Breast epithelium (tissue), 4 donors: Measurements from ENCODE around the gene GRM2. TPM values are rescaled to one million over a fixed set of nuclear protein-coding genes. Genes with fewer than 3 reads are reported as not detected.
"Not testable (repeated sequence)": the region's sequence is repeated elsewhere in the genome, so short reads cannot be mapped to it uniquely, and the experiment has no call there.

Experiments
- DNase-seq, 2 donors: peaks; one replicate each; pipeline ENCODE4 v3.0.0-alpha.2; 2019; ENCODE audit warnings: low spot score in 2 of 2
- H3K27ac ChIP-seq, 2 donors: fragments of 200-600 bp; sonication (generic) in 1 of 2; one replicate each; pipeline ENCODE4 v1.5.1; 2016 to 2019; ENCODE audit warnings: mild to moderate bottlenecking in 1 of 2
- H3K27me3 ChIP-seq, 2 donors: fragments of 200-600 bp; sonication (generic) in 1 of 2; one replicate each; pipeline versions ENCODE4 v1.5.1 to v1.6.0; 2017 to 2019; ENCODE audit warnings: control low read depth in 1 of 2, mild to moderate bottlenecking in 1 of 2
- H3K36me3 ChIP-seq: fragments of 200-600 bp; one replicate; pipeline ENCODE4 v1.5.1; 2019
- H3K4me1 ChIP-seq, 2 donors: fragments of 200-600 bp; sonication (generic); one replicate each; pipeline ENCODE4 v1.5.1; 2016 to 2019; ENCODE audit warnings: control low read depth in 1 of 2
- H3K4me3 ChIP-seq, 3 donors: fragments of 200-600 bp; sonication (generic); 1 replicate in 2 of 3; 2 replicates in 1 of 3; pipeline ENCODE4 v1.5.1; 2016 to 2019; ENCODE audit warnings: mild to moderate bottlenecking in 3 of 3, moderate library complexity in 2 of 3
- H3K9me3 ChIP-seq, 2 donors: fragments of 200-600 bp; sonication (generic) in 1 of 2; one replicate each; pipeline ENCODE4 v1.5.1; 2016 to 2019; ENCODE audit warnings: control low read depth in 1 of 2
- POLR2A ChIP-seq: fragments of 450-650 bp; IDR thresholded peaks from one replicate; pipeline ENCODE4 v1.6.1; 2016; ENCODE audit warnings: antibody characterized with exemption, mild to moderate bottlenecking, moderate library complexity
- POLR2AphosphoS5 ChIP-seq, 3 donors: sonication (generic); formaldehyde crosslinking; IDR thresholded peaks; one replicate each; pipeline ENCODE4 v1.6.1; 2017; ENCODE audit warnings: antibody characterized with exemption in 3 of 3
- intact Hi-C: fragments of 100-400 bp; cut with DNase I; formaldehyde crosslinking; loops from one replicate; pipeline ENCODE4 v1.15.1; 2023; ENCODE audit warnings: low total_unique reads
- total RNA-seq, 3 donors: library from RNA; depleted of rRNA; stranded (reverse); fragments of >200 nt; gene quantifications; one replicate each; pipeline ENCODE4 v1.1.0, GENCODE V29; 2016
- TF ChIP-seq, protein P1 (sequence below), 3 donors: fragments of 450-650 bp; IDR thresholded peaks; one replicate each; pipeline ENCODE4 v1.5.1; 2016 to 2017; ENCODE audit warnings: antibody characterized with exemption in 3 of 3, mild to moderate bottlenecking in 3 of 3, moderate library complexity in 3 of 3

Gene GRM2
- total RNA-seq, 3 donors from 2014 or later, result 1.3 TPM; not detected in 2

DNA sequence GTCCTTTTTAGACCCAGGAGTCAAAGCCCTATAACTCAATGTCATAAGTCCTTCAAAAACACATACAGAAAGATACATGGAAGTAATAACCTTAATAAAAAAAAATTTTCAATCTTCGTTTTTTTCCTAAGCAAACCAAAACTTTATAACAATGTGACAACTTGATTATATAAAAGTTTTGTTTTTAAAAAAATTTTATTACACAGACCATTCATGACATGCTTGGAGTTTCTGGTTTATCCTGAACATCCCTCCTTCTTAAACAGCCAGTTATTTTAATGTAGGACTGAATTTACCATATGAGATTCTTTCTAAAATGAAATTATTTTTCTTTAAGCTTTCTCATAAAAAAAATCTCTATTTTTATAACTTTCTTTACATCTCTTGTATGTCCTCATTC, 41.5 kb downstream of the GRM2 start:
- Histone ChIP-seq H3K4me1 (no peaks in the 10 kb centered on the region), H3K27me3 (no peaks in the 10 kb centered on the region), H3K9me3 (no peaks in the 10 kb centered on the region), H3K36me3 (no peaks in the 10 kb centered on the region), H3K4me3 (no peak overlapping the region), H3K27ac (no peak overlapping the region)
- intact Hi-C loops, result no loop called here
- TF ChIP-seq POLR2AphosphoS5 (IDR thresholded peaks at IDR 0.05), result no peak
- TF ChIP-seq, protein P1, sequence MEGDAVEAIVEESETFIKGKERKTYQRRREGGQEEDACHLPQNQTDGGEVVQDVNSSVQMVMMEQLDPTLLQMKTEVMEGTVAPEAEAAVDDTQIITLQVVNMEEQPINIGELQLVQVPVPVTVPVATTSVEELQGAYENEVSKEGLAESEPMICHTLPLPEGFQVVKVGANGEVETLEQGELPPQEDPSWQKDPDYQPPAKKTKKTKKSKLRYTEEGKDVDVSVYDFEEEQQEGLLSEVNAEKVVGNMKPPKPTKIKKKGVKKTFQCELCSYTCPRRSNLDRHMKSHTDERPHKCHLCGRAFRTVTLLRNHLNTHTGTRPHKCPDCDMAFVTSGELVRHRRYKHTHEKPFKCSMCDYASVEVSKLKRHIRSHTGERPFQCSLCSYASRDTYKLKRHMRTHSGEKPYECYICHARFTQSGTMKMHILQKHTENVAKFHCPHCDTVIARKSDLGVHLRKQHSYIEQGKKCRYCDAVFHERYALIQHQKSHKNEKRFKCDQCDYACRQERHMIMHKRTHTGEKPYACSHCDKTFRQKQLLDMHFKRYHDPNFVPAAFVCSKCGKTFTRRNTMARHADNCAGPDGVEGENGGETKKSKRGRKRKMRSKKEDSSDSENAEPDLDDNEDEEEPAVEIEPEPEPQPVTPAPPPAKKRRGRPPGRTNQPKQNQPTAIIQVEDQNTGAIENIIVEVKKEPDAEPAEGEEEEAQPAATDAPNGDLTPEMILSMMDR (IDR thresholded peaks at IDR 0.05), result no peak
- TF ChIP-seq POLR2A, result no peak
- no peak for DNase-seq

DNA sequence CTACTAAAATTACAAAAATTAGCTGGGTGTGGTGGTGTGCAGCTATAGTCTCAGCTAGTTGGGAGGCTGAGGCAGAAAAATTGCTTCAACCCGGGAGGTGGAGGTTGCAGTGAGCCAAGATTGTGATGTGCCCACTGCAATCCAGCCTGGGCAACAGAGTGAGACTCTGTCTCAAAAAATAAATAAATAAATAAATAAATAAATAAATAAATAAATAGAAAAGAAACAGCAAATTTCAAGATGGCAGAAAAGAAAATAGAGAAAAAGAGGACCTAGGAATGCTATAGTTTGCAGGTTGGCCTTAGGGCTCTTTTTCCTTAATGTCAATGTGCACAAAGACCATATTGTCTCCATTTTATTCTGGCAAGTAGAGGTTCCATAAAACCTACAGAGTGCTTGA, 44.0 kb downstream of the GRM2 start:
- no peaks in the 10 kb centered on the region for H3K9me3 ChIP-seq
- H3K27me3 ChIP-seq, result no peaks in the 10 kb centered on the region
- no peaks in the 10 kb centered on the region for H3K36me3 ChIP-seq
- H3K4me1 ChIP-seq, result no peaks in the 10 kb centered on the region
- intact Hi-C loops, result loop anchor here (10.0 kb wide), 1 partner anchor 354 kb away; no protein-coding TSS in a partner anchor
- no peak for DNase-seq
- H3K4me3 ChIP-seq, result no peak overlapping the region
- TF ChIP-seq POLR2AphosphoS5 (IDR thresholded peaks at IDR 0.05) (no peak), POLR2A (no peak)
- TF ChIP-seq, protein P1 (IDR thresholded peaks at IDR 0.05), result no peak
- no peak overlapping the region for H3K27ac ChIP-seq

- no peak for DNase-seq
- no peaks in the 10 kb centered on the region for H3K9me3 ChIP-seq
- intact Hi-C loops, result loop anchor here (10.0 kb wide), 1 partner anchor 354 kb away; no protein-coding TSS in a partner anchor
- TF ChIP-seq POLR2A, result no peak
- TF ChIP-seq, protein P1 (IDR thresholded peaks at IDR 0.05), result no peak
- no peak for TF ChIP-seq POLR2AphosphoS5 (IDR thresholded peaks at IDR 0.05)
- H3K36me3 ChIP-seq, result no peaks in the 10 kb centered on the region
- no peaks in the 10 kb centered on the region for H3K4me1 ChIP-seq
- H3K27me3 ChIP-seq, result no peaks in the 10 kb centered on the region
- H3K4me3 ChIP-seq, result no peak overlapping the region
- H3K27ac ChIP-seq, result no peak overlapping the region
Observed at GRCh38 chr3:51751287-51751686, 44.4 kb downstream of the GRM2 start.

DNA sequence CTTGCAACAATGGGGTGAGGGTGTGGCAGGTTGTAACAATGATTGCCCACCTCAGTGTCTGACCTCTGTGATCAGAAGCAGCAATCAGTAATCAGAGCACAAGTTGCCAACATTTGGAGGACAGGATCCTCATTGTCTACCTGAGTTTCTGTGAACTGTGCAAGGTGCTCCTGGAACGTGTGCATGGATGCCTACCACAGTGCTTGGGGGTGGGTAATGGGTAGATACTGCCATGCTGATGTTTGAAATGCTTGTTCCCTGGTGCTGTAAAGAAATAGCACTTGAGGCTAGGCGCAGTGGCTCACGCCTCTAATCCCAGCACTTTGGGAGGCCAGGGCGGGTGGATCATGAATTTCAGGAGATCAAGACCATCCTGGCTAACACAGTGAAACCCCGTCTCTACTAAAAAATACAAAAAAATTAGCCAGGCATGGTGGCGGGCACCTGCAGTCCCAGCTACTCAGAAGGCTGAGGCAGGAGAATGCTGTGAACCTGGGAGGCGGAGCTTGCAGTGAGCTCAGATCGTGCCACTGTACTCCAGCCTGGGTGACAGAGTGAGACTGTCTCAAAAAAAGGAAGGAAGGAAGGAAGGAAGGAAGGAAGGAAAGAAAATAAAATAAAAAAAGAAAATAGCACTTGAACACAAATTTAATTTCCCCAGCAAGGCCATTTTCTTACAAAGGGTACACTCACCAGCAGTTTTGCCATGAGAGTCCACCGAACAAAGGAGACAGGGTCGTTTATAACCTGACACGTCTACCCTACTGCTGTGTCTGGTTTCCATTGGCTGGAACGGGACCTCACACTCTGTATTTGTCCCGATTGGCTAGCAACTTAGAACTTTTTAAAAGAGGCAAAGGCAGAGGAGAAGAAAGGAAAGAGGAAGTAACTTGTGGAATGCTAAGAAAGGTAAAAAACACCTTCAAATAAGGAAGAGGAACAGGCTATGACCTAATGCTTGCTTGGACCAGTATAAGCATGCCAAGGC, 47.2 kb downstream of the GRM2 start:
- not testable (repeated sequence) for H3K36me3 ChIP-seq, H3K9me3 ChIP-seq, H3K4me1 ChIP-seq, H3K27me3 ChIP-seq, DNase-seq, H3K27ac ChIP-seq
- peak overlapping the region in 1 of 3 donors; percentile 1 for H3K4me3 ChIP-seq
- intact Hi-C loops, result loop anchor here (10.0 kb wide), 1 partner anchor 351 kb away; no protein-coding TSS in a partner anchor

- Histone ChIP-seq H3K27ac (no peak overlapping the region), H3K4me1 (no peaks in the 10 kb centered on the region), H3K27me3 (no peaks in the 10 kb centered on the region), H3K36me3 (no peaks in the 10 kb centered on the region), H3K4me3 (no peak overlapping the region), H3K9me3 (peaks cover 20 to 35% of the 10 kb centered on the region in 2 donors)
- no peak for DNase-seq
- intact Hi-C loops, result loop anchor here (10.0 kb wide), 1 partner anchor 346 kb away; no protein-coding TSS in a partner anchor
- no peak for TF ChIP-seq POLR2AphosphoS5 (IDR thresholded peaks at IDR 0.05)
- TF ChIP-seq POLR2A, result no peak
- TF ChIP-seq, protein P1 (IDR thresholded peaks at IDR 0.05), result no peak
Observed at GRCh38 chr3:51759203-51759602, 52.3 kb downstream of the GRM2 start.

Other genes with a start within 250 kb of the GRM2 start
- gene DCAF1, start 207.1 kb upstream of the GRM2 start, total RNA-seq, result 10 to 100 TPM; 19.0 to 30.0 (median 22.3) TPM
- gene RAD54L2, start 168.3 kb upstream of the GRM2 start, total RNA-seq, result 10 to 100 TPM; 20.2 to 28.5 (median 22.6) TPM
- 10 to 100 TPM; 55.7 to 94.3 (median 80.5) TPM for gene TEX264, start 35.8 kb upstream of the GRM2 start, total RNA-seq
- gene IQCF6, start 72.2 kb downstream of the GRM2 start, total RNA-seq, result not detected
- gene IQCF2, start 154.5 kb downstream of the GRM2 start, total RNA-seq, result not detected
- gene IQCF5, start 168.5 kb downstream of the GRM2 start, total RNA-seq, result not detected
- gene IQCF1, start 196.3 kb downstream of the GRM2 start, total RNA-seq, result not detected
- gene RRP9, start 234.8 kb downstream of the GRM2 start, total RNA-seq, result 10 to 100 TPM; 23.1 to 24.6 (median 23.8) TPM
- gene PARP3, start 235.3 kb downstream of the GRM2 start, total RNA-seq, result 10 to 100 TPM; 21.4 to 33.6 (median 31.8) TPM
- gene GPR62, start 248.3 kb downstream of the GRM2 start, total RNA-seq, result under 1 TPM in 1 of 3 donors, not detected in 2; 0.16 TPM